IMR-90 (cell line): ENCODE measurements around the gene NDFIP2. TPM values are rescaled to one million over a fixed set of nuclear protein-coding genes. Genes with fewer than 3 reads are reported as not detected.

Experiments
- ATAC-seq: fragments of 200-7000 bp; cut with Tn5 transposase; 2 replicates; pipeline ENCODE4 v1.9.1; 2020; ENCODE audit warnings: low read depth, mild to moderate bottlenecking, moderate library complexity
- BruUV-seq: library from RNA; stranded (reverse); fragments of 400-500 nt; replicated peaks from 2 replicates; lab custom pipeline; 2021; lab: Mats Ljungman, UMichigan
- CTCF ChIA-PET: fragments of 300-600 bp; formaldehyde crosslinking; extraction: SDS; loops from one replicate; lab custom pipeline; 2021; ENCODE audit warnings: antibody characterized with exemption; lab: Yijun Ruan, JAX
- POLR2A ChIA-PET: fragments of 300-600 bp; sonication (Branson Sonifier 250); formaldehyde crosslinking; loops from one replicate; lab custom pipeline; 2022; ENCODE audit warnings: antibody characterized with exemption; ENCODE audit not compliant: unreplicated experiment; lab: Charles Lee
- DNase-seq: peaks from one replicate; pipeline ENCODE4 v3.0.0; 2013
- H2AFZ ChIP-seq: replicated peaks from 2 replicates; pipeline ENCODE3; 2013; ENCODE audit warnings: low read length, mild to moderate bottlenecking; ENCODE audit not compliant: poor library complexity
- H2AK5ac ChIP-seq: 2 replicates; pipeline ENCODE4 v1.6.1; 2013; ENCODE audit warnings: low read depth, low read length, inconsistent platforms
- H2AK9ac ChIP-seq: replicated peaks from 2 replicates; pipeline ENCODE3; 2013; ENCODE audit warnings: mild to moderate bottlenecking, low read depth, low read length, moderate library complexity; ENCODE audit not compliant: poor library complexity
- H2BK120ac ChIP-seq: 2 replicates; pipeline ENCODE4 v1.6.1; 2013; ENCODE audit warnings: low read depth, low read length, inconsistent platforms
- H2BK15ac ChIP-seq: 3 replicates; pipeline ENCODE4 v1.6.1; 2013; ENCODE audit warnings: low read depth, low read length, inconsistent platforms
- H2BK20ac ChIP-seq: 2 replicates; pipeline ENCODE4 v1.6.1; 2013; ENCODE audit warnings: low read depth, mild to moderate bottlenecking, inconsistent platforms, low read length, moderate library complexity
- H2BK5ac ChIP-seq: 2 replicates; pipeline ENCODE4 v1.6.1; 2013; ENCODE audit warnings: mild to moderate bottlenecking, low read depth, low read length, inconsistent platforms; ENCODE audit not compliant: poor library complexity, severe bottlenecking
- H3K14ac ChIP-seq: replicated peaks from 2 replicates; pipeline ENCODE4 v1.6.1; 2013; ENCODE audit warnings: low read depth, low read length, inconsistent platforms
- H3K18ac ChIP-seq: 2 replicates; pipeline ENCODE4 v1.6.1; 2013; ENCODE audit warnings: low read depth, low read length, control low read depth
- H3K23ac ChIP-seq: 2 replicates; pipeline ENCODE4 v1.6.1; 2013; ENCODE audit warnings: low read depth, low read length, inconsistent platforms
- H3K27ac ChIP-seq: 2 replicates; pipeline ENCODE4 v1.5.1; 2013; ENCODE audit warnings: mild to moderate bottlenecking, control low read depth, low read length; ENCODE audit not compliant: insufficient read depth
- H3K27me3 ChIP-seq: 2 replicates; pipeline ENCODE4 v1.6.1; 2013; ENCODE audit warnings: low read length; ENCODE audit not compliant: control insufficient read depth, insufficient read depth
- H3K36me3 ChIP-seq: 2 replicates; pipeline ENCODE4 v1.6.1; 2013; ENCODE audit warnings: low read length, mixed read lengths; ENCODE audit not compliant: control insufficient read depth, insufficient read depth
- H3K4ac ChIP-seq: 2 replicates; pipeline ENCODE4 v1.6.1; 2013; ENCODE audit warnings: low read depth, low read length, inconsistent platforms
- H3K4me1 ChIP-seq: 2 replicates; pipeline ENCODE4 v1.6.1; 2013; ENCODE audit warnings: low read length, mixed read lengths; ENCODE audit not compliant: control insufficient read depth, insufficient read depth
- H3K4me2 ChIP-seq: 2 replicates; pipeline ENCODE4 v1.6.1; 2013; ENCODE audit warnings: low read depth, mild to moderate bottlenecking, control low read depth, low read length, moderate library complexity
- H3K4me3 ChIP-seq: 2 replicates; pipeline ENCODE4 v1.5.1; 2013; ENCODE audit warnings: low read depth, mild to moderate bottlenecking, control low read depth, low read length, moderate library complexity; ENCODE audit not compliant: insufficient read depth
- H3K56ac ChIP-seq: 2 replicates; pipeline ENCODE4 v1.6.1; 2013; ENCODE audit warnings: low read length, inconsistent platforms; ENCODE audit not compliant: insufficient read depth; ENCODE audit errors: extremely low read depth
- H3K79me1 ChIP-seq, 2 experiments: 2 replicates each; pipeline ENCODE4 v1.6.1; 2013; ENCODE audit warnings: low read length in 2 of 2, inconsistent platforms in 1 of 2, low read depth in 1 of 2
- H3K9ac ChIP-seq: 2 replicates; pipeline ENCODE4 v1.6.1; 2013; ENCODE audit warnings: low read depth, low read length, control low read depth
- H3K9me1 ChIP-seq: 2 replicates; pipeline ENCODE4 v1.6.1; 2013; ENCODE audit warnings: low read length, inconsistent platforms; ENCODE audit not compliant: insufficient read depth
- H3K9me3 ChIP-seq: 2 replicates; pipeline ENCODE4 v1.6.1; 2013; ENCODE audit warnings: low read length; ENCODE audit not compliant: control insufficient read depth, insufficient read depth
- H4K20me1 ChIP-seq: 2 replicates; pipeline ENCODE4 v1.6.1; 2013; ENCODE audit warnings: low read length, inconsistent platforms; ENCODE audit not compliant: insufficient read depth
- H4K5ac ChIP-seq: 2 replicates; pipeline ENCODE4 v1.6.1; 2013; ENCODE audit warnings: mild to moderate bottlenecking, low read depth, low read length, control low read depth
- H4K8ac ChIP-seq, 2 experiments: 2 replicates each; pipeline ENCODE4 v1.6.1; 2013; ENCODE audit warnings: low read depth in 2 of 2, low read length in 2 of 2, control low read depth in 1 of 2, inconsistent platforms in 1 of 2
- H4K91ac ChIP-seq: 2 replicates; pipeline ENCODE4 v1.6.1; 2013; ENCODE audit warnings: low read depth, low read length, inconsistent platforms; ENCODE audit not compliant: insufficient read depth
- BHLHE40 ChIP-seq: fragments of 150-350 bp; IDR thresholded peaks from 2 replicates; pipeline ENCODE4 v1.6.1; 2016; ENCODE audit warnings: mild to moderate bottlenecking, low read depth, low read length
- CEBPB ChIP-seq: IDR thresholded peaks from 2 replicates; pipeline ENCODE4 v1.6.1; 2012; ENCODE audit warnings: low read depth, low read length, improper control_type of control experiment
- ELK1 ChIP-seq: fragments of 150-350 bp; IDR thresholded peaks from 2 replicates; pipeline ENCODE4 v1.6.1; 2016; ENCODE audit warnings: low read depth, mild to moderate bottlenecking, low read length, moderate library complexity, borderline replicate concordance
- FOS ChIP-seq: fragments of 150-350 bp; IDR thresholded peaks from 2 replicates; pipeline ENCODE4 v1.6.1; 2016; ENCODE audit warnings: low read depth, low read length
- RFX5 ChIP-seq: IDR thresholded peaks from 2 replicates; pipeline ENCODE4 v1.8.0; 2012; ENCODE audit warnings: low read depth, mild to moderate bottlenecking, low read length, moderate library complexity
- WGBS, 2 experiments: methylation state at CpG; one replicate each; pipeline versions ENCODE4 v1.1.5 to v1.1.7; 2013; ENCODE audit warnings: missing lambda C conversion rate in 2 of 2; ENCODE audit not compliant: insufficient read length in 1 of 2; ENCODE audit errors: extremely low coverage in 2 of 2; 5-methylcytosine and 5-hydroxymethylcytosine counted together
- dilution Hi-C: fragments of 300-500 bp; cut with HindIII; formaldehyde crosslinking; loops from one replicate; pipeline ENCODE4 v1.14.3; 2018; ENCODE audit warnings: low sequenced_read_pairs; ENCODE audit not compliant: unreplicated experiment
- in situ Hi-C: fragments of 300-500 bp; cut with MboI; formaldehyde crosslinking; loops from 3 replicates; pipeline ENCODE4 v1.14.3; 2019; ENCODE audit warnings: low sequenced_read_pairs, inconsistent platforms, mixed read lengths
- intact Hi-C: fragments of 100-400 bp; cut with micrococcal nuclease; formaldehyde crosslinking; loops from 2 replicates; pipeline ENCODE4 v1.10.0; 2022
- polyA plus RNA-seq, 3 experiments: library from polyadenylated mRNA; depleted of rRNA; stranded (reverse); fragments of >200 nt; gene quantifications; 2 replicates each; pipeline ENCODE4 v1.2.3, GENCODE V29; 2012; ENCODE audit warnings: low replicate concordance in 1 of 3
- total RNA-seq: library from RNA; depleted of rRNA; stranded (reverse); fragments of >200 nt; gene quantifications from 2 replicates; pipeline ENCODE4 v1.2.3, GENCODE V29; 2012

NDFIP2 gene
- total and polyA plus RNA-seq, 2 of the 4 experiments (the other 2 are of a cell fraction) = 23.8 to 25.8 TPM

- dilution Hi-C loops = no loop called here
- Histone ChIP-seq H3K36me3 (no peaks in the 10 kb centered on the region), H4K8ac (peak overlapping the region in 1 of 2 experiments; percentile 10; a peak in 1 of 4 replicates), H4K91ac (no peak overlapping the region), H3K27me3 (no peaks in the 10 kb centered on the region), H3K4me3 (peak overlapping the region; percentile 15; the same call in 1 of the 2 replicates), H2BK5ac (peak overlapping the region; percentile 66), H3K79me1 (peaks cover 21 to 44% of the 10 kb centered on the region in 2 experiments), H3K27ac (no peak overlapping the region), H3K14ac (no peak overlapping the region), H3K4me1 (peaks cover 6% of the 10 kb centered on the region; the same call in 1 of the 2 replicates), H3K9ac (no peak overlapping the region), H4K20me1 (peaks cover 13% of the 10 kb centered on the region; the same call in 1 of the 2 replicates), H3K56ac (no peak overlapping the region), H3K4ac (no peak overlapping the region), H3K23ac (no peak overlapping the region), H4K5ac (0 out of 2 replicates have a peak overlapping the region, but pooled peaks have one; percentile 31), H3K18ac (no peak overlapping the region), H2AFZ (no peak overlapping the region), H2AK9ac (no peak overlapping the region), H2BK120ac (no peak overlapping the region), H2BK20ac (no peak overlapping the region), H2AK5ac (no peak overlapping the region), H3K4me2 (peak overlapping the region; percentile 94), H3K9me3 (no peaks in the 10 kb centered on the region), H3K9me1 (peaks cover 13% of the 10 kb centered on the region), H2BK15ac (no peak overlapping the region)
- peak; percentile 78 for ATAC-seq
- no CpG with 5 or more reads among the region's 4 CpGs for WGBS, 2 experiments
- DNase-seq = peak; percentile 71
- CTCF ChIA-PET = no interaction called here
- no TSS peak for BruUV-seq
- TF ChIP-seq RFX5 (no peak), ELK1 (no peak), BHLHE40 (no peak; the same call in 1 of the 2 replicates), CEBPB (0 out of 2 replicates have a peak, but pooled peaks have one; percentile 18), FOS (no peak)
- POLR2A ChIA-PET = no interaction called here
- in situ Hi-C loops = no loop called here
- intact Hi-C loops = no loop called here
Measured at GRCh38 chr13:79491715-79492114, 10.8 kb downstream of the NDFIP2 start.
